HepG2 (cell line): ENCODE measurements around the gene KRTAP4-16.

Source experiments
- CTCF ChIP-seq: sonication (generic); formaldehyde crosslinking; IDR thresholded peaks from 2 replicates; pipeline ENCODE4 v1.5.0; 2020; ENCODE audit warnings: mild to moderate bottlenecking, missing genetic modification reagents, moderate library complexity
- EHMT2 ChIP-seq: fragments of 200-600 bp; sonication (generic); IDR thresholded peaks from 2 replicates; pipeline ENCODE4 v1.7.0; 2017; ENCODE audit warnings: antibody characterized with exemption, low read depth, low read length, borderline replicate concordance
- FOXO1 ChIP-seq: sonication (generic); formaldehyde crosslinking; IDR thresholded peaks from 2 replicates; pipeline ENCODE4 v1.4.0; 2020; ENCODE audit warnings: missing genetic modification reagents
- SMC3 ChIP-seq: IDR thresholded peaks from 2 replicates; pipeline ENCODE4 v1.6.1; 2011; ENCODE audit warnings: low read length, improper control_type of control experiment
- SMYD3 ChIP-seq: sonication (generic); formaldehyde crosslinking; IDR thresholded peaks from 2 replicates; pipeline ENCODE4 v1.8.1; 2023; ENCODE audit warnings: mild to moderate bottlenecking, missing genetic modification reagents
- TCF12 ChIP-seq, 2 experiments: fragments of 450-650 bp in 1 of 2; sonication (generic) in 1 of 2; formaldehyde crosslinking in 1 of 2; IDR thresholded peaks; 2 replicates each; pipeline versions ENCODE4 v1.6.1 to v1.8.0; 2017 to 2022; ENCODE audit warnings: antibody characterized with exemption in 1 of 2, mild to moderate bottlenecking in 1 of 2, missing genetic modification reagents in 1 of 2, moderate library complexity in 1 of 2
- XRCC5 ChIP-seq: fragments of 200-400 bp; formaldehyde crosslinking; optimal IDR thresholded peaks from 2 replicates; pipeline ENCODE3; 2017; ENCODE audit warnings: mild to moderate bottlenecking, low read length
- ZNF44 ChIP-seq: sonication (generic); formaldehyde crosslinking; IDR thresholded peaks from 2 replicates; pipeline ENCODE4 v1.5.1; 2020; ENCODE audit warnings: mild to moderate bottlenecking, missing genetic modification reagents
- ZNF563 ChIP-seq: sonication (generic); formaldehyde crosslinking; IDR thresholded peaks from 2 replicates; pipeline ENCODE4 v1.8.0; 2022; ENCODE audit warnings: mild to moderate bottlenecking, moderate library complexity, missing genetic modification reagents
- TF ChIP-seq, protein P1 (sequence below): sonication (generic); formaldehyde crosslinking; IDR thresholded peaks from 2 replicates; pipeline ENCODE4 v1.4.0; 2020; ENCODE audit warnings: low read depth, mild to moderate bottlenecking, missing genetic modification reagents

DNA sequence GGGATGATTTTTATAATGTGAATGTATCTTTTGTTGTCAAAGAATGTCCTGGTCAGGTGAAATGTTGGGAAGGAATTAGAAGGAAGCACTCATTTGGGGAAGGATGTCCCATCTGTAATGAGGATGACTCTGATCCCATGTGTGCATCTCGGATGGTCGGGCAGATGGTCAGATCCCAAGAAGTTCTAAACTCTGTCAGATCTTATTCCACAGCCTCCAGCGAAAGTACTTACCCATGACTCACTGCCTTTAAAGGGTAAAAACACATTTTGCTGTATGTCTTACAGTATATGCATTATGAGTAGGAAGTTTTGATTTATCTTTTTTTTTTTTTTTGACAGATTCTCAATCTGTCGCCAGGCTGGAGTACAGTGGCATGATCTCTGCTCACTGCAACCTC, 16.7 kb upstream of the KRTAP4-16 start:
- TF ChIP-seq ZNF563 (CRISPR knock-in tag) (no peak), SMC3 (no peak), EHMT2 (no peak), XRCC5 (no peak), ZNF44 (CRISPR knock-in tag) (no peak), SMYD3 (no peak), FOXO1 (CRISPR knock-in tag) (no peak), TCF12 (IDR thresholded peaks at IDR 0.05) (no peak), TCF12 (CRISPR knock-in tag; IDR thresholded peaks at IDR 0.05) (no peak), CTCF (no peak)
- TF ChIP-seq, protein P1, sequence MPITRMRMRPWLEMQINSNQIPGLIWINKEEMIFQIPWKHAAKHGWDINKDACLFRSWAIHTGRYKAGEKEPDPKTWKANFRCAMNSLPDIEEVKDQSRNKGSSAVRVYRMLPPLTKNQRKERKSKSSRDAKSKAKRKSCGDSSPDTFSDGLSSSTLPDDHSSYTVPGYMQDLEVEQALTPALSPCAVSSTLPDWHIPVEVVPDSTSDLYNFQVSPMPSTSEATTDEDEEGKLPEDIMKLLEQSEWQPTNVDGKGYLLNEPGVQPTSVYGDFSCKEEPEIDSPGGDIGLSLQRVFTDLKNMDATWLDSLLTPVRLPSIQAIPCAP (CRISPR knock-in tag): no peak
